GM23248 (cell line): ENCODE results near the gene GOLGA6B. TPM values are rescaled to one million over a fixed set of nuclear protein-coding genes. Genes with fewer than 3 reads are reported as not detected.
"Not testable (repeated sequence)": the region's sequence is repeated elsewhere in the genome, so short reads cannot be mapped to it uniquely, and the experiment has no call there.

ENCODE experiments used
- DNase-seq: peaks from one replicate; pipeline ENCODE4 v3.0.0-alpha.2; 2015
- H2AFZ ChIP-seq: fragments of 200-600 bp; sonication (generic); 2 replicates; pipeline ENCODE4 v1.6.1; 2016; ENCODE audit warnings: antibody characterized with exemption
- H3F3A ChIP-seq: fragments of 200-600 bp; sonication (generic); 2 replicates; pipeline ENCODE4 v1.6.1; 2016; ENCODE audit warnings: mild to moderate bottlenecking, antibody characterized with exemption, mixed run types; ENCODE audit not compliant: insufficient read depth
- H3K27ac ChIP-seq: fragments of 200-600 bp; sonication (generic); 2 replicates; pipeline ENCODE4 v1.5.1; 2016; ENCODE audit warnings: mild to moderate bottlenecking
- H3K27me3 ChIP-seq: fragments of 200-600 bp; sonication (generic); replicated peaks from 2 replicates; pipeline ENCODE4 v1.6.1; 2016; ENCODE audit warnings: mild to moderate bottlenecking; ENCODE audit not compliant: insufficient read depth
- H3K36me3 ChIP-seq: fragments of 200-600 bp; sonication (generic); 2 replicates; pipeline ENCODE4 v1.6.1; 2016; ENCODE audit warnings: low read depth, mild to moderate bottlenecking
- H3K4me1 ChIP-seq: fragments of 200-600 bp; sonication (generic); 2 replicates; pipeline ENCODE4 v1.6.1; 2016; ENCODE audit warnings: mild to moderate bottlenecking; ENCODE audit not compliant: insufficient read depth
- H3K4me2 ChIP-seq: fragments of 200-600 bp; sonication (generic); one replicate; pipeline ENCODE4 v1.6.1; 2016; ENCODE audit warnings: mild to moderate bottlenecking; ENCODE audit not compliant: unreplicated experiment
- H3K4me3 ChIP-seq: fragments of 200-600 bp; sonication (generic); 2 replicates; pipeline ENCODE4 v1.5.1; 2016; ENCODE audit warnings: mild to moderate bottlenecking
- H3K79me2 ChIP-seq: fragments of 200-600 bp; sonication (generic); 2 replicates; pipeline ENCODE4 v1.6.1; 2016; ENCODE audit warnings: mild to moderate bottlenecking; ENCODE audit not compliant: insufficient read depth
- H3K9ac ChIP-seq: fragments of 200-600 bp; sonication (generic); 2 replicates; pipeline ENCODE4 v1.6.1; 2016; ENCODE audit warnings: mild to moderate bottlenecking
- H3K9me2 ChIP-seq: fragments of 200-600 bp; sonication (generic); 2 replicates; pipeline ENCODE4 v1.6.1; 2016; ENCODE audit warnings: mixed run types, mild to moderate bottlenecking, moderate library complexity; ENCODE audit not compliant: insufficient read depth
- H3K9me3 ChIP-seq: fragments of 200-600 bp; sonication (generic); one replicate; pipeline ENCODE4 v1.6.1; 2017; ENCODE audit warnings: low read depth
- H4K20me1 ChIP-seq: fragments of 200-600 bp; sonication (generic); 2 replicates; pipeline ENCODE4 v1.6.0; 2016; ENCODE audit not compliant: insufficient read depth
- EZH2 ChIP-seq: fragments of 200-600 bp; sonication (generic); IDR thresholded peaks from 2 replicates; pipeline ENCODE4 v1.6.1; 2018; ENCODE audit warnings: antibody characterized with exemption, mild to moderate bottlenecking; ENCODE audit not compliant: insufficient read depth, poor library complexity, severe bottlenecking
- EZH2phosphoT487 ChIP-seq: fragments of 200-600 bp; sonication (generic); IDR thresholded peaks from 2 replicates; pipeline ENCODE4 v1.6.1; 2018; ENCODE audit warnings: antibody characterized with exemption, moderate library complexity, mild to moderate bottlenecking, low read depth; ENCODE audit not compliant: insufficient read depth
- WGBS, 2 experiments: methylation state at CpG; one replicate each; pipeline ENCODE4 v1.1.6; 2015 to 2017; ENCODE audit warnings: low lambda C conversion rate in 2 of 2, low coverage in 1 of 2; ENCODE audit errors: missing lambda C conversion rate in 2 of 2; 5-methylcytosine and 5-hydroxymethylcytosine counted together
- in situ Hi-C: fragments of 300-500 bp; cut with MboI; formaldehyde crosslinking; loops from 2 replicates; pipeline ENCODE4 v1.15.0; 2020
- polyA plus RNA-seq: library from polyadenylated mRNA; unstranded; fragments of >200 nt; fragmentation: Nextera tagmentation; extraction: Ambion mirVana; gene quantifications from 2 replicates; pipeline ENCODE4 v1.2.1, GENCODE V29; 2016
- total RNA-seq: library from RNA; depleted of rRNA; stranded (reverse); fragments of >200 nt; shearing (Covaris generic); gene quantifications from 2 replicates; pipeline ENCODE4 v1.2.3, GENCODE V29; 2014; rRNA removed

The GOLGA6B gene
- total RNA-seq (not detected in 2 replicates), polyA plus RNA-seq (not detected in 2 replicates)

GRCh38 chr15:72654397-72654796, at the start of gene GOLGA6B:
TSS of gene GOLGA6B (plus strand) at chr15:72654697. CDS start at chr15:72654738, 41 bp downstream.
- H3K27me3 ChIP-seq, H3K9me2 ChIP-seq, H3K4me2 ChIP-seq, H3K4me1 ChIP-seq, H3K9me3 ChIP-seq, H4K20me1 ChIP-seq, H3K36me3 ChIP-seq, H3F3A ChIP-seq, H3K9ac ChIP-seq, in situ Hi-C loops, H3K79me2 ChIP-seq, H3K27ac ChIP-seq, H3K4me3 ChIP-seq, DNase-seq, H2AFZ ChIP-seq: not testable (repeated sequence)
- no CpG with 5 or more reads among the region's 7 CpGs for WGBS, 2 experiments

- Histone ChIP-seq H3K9me3 (no peaks in the 10 kb centered on the region), H3K4me2 (no peak overlapping the region), H2AFZ (no peak overlapping the region), H3K27ac (no peak overlapping the region), H3K27me3 (no peaks in the 10 kb centered on the region), H3K9me2 (no peaks in the 10 kb centered on the region), H3F3A (no peaks in the 10 kb centered on the region), H3K79me2 (no peaks in the 10 kb centered on the region), H3K4me3 (no peak overlapping the region), H3K4me1 (no peaks in the 10 kb centered on the region), H3K36me3 (no peaks in the 10 kb centered on the region), H4K20me1 (no peaks in the 10 kb centered on the region), H3K9ac (no peak overlapping the region)
- WGBS, 2 experiments = 85 to 90% methylated on average over 4 of the region's 4 CpGs
- in situ Hi-C loops = no loop called here
- DNase-seq = peak; percentile 20
- TF ChIP-seq EZH2 (no peak), EZH2phosphoT487 (no peak)
These were observed 49.7 kb upstream of the GOLGA6B start for GRCh38 chr15:72604794-72605193.

- H3F3A ChIP-seq, H3K79me2 ChIP-seq, H4K20me1 ChIP-seq, H3K4me2 ChIP-seq, H3K36me3 ChIP-seq, H3K27ac ChIP-seq, H3K9ac ChIP-seq, in situ Hi-C loops, H3K9me2 ChIP-seq, DNase-seq, H3K4me3 ChIP-seq, H3K4me1 ChIP-seq, H3K27me3 ChIP-seq, H2AFZ ChIP-seq, H3K9me3 ChIP-seq: not testable (repeated sequence)
- 96 to 100% methylated on average over 3 of the region's 3 CpGs for WGBS, 2 experiments
These were observed 46.4 kb upstream of the GOLGA6B start for GRCh38 chr15:72608084-72608483.

- no peaks in the 10 kb centered on the region for H3K36me3 ChIP-seq
- no peak overlapping the region for H2AFZ ChIP-seq
- H3K27me3 ChIP-seq = no peaks in the 10 kb centered on the region
- H3K79me2 ChIP-seq = no peaks in the 10 kb centered on the region
- H3K4me2 ChIP-seq = no peak overlapping the region
- no peak overlapping the region for H3K27ac ChIP-seq
- no peak overlapping the region for H3K9ac ChIP-seq
- H4K20me1 ChIP-seq = no peaks in the 10 kb centered on the region
- no peaks in the 10 kb centered on the region for H3K9me3 ChIP-seq
- in situ Hi-C loops = no loop called here
- DNase-seq = no peak
- TF ChIP-seq EZH2 (no peak), EZH2phosphoT487 (no peak)
- H3K4me1 ChIP-seq = no peaks in the 10 kb centered on the region
- no peaks in the 10 kb centered on the region for H3F3A ChIP-seq
- H3K4me3 ChIP-seq = no peak overlapping the region
- WGBS, 2 experiments = 54 to 57% methylated on average over 8 of the region's 8 CpGs
- H3K9me2 ChIP-seq = no peaks in the 10 kb centered on the region
These were observed 44.6 kb upstream of the GOLGA6B start for GRCh38 chr15:72609862-72610261.

GRCh38 chr15:72612324-72612723, 42.2 kb upstream of the GOLGA6B start:
- H3F3A ChIP-seq, H3K4me1 ChIP-seq, DNase-seq, H2AFZ ChIP-seq, H3K27ac ChIP-seq, in situ Hi-C loops, H3K4me2 ChIP-seq, H3K4me3 ChIP-seq, H3K9me3 ChIP-seq, H3K36me3 ChIP-seq, H4K20me1 ChIP-seq, H3K27me3 ChIP-seq, H3K79me2 ChIP-seq, H3K9ac ChIP-seq, H3K9me2 ChIP-seq: not testable (repeated sequence)
- 53 to 75% methylated on average over 3 of the region's 3 CpGs for WGBS, 2 experiments
